HEK293 (cell line): Measurements from ENCODE around the gene SRSF4.

Experiments used
- CTCF ChIA-PET: fragments of 350-600 bp; formaldehyde crosslinking; extraction: SDS; loops from one replicate; lab custom pipeline; 2021; ENCODE audit warnings: antibody characterized with exemption; lab: Yijun Ruan, JAX
- POLR2A ChIA-PET: fragments of 300-600 bp; formaldehyde crosslinking; extraction: SDS; loops from one replicate; lab custom pipeline; 2020; ENCODE audit warnings: antibody characterized with exemption, inconsistent platforms; lab: Yijun Ruan, JAX
- H3K27ac ChIP-seq: fragments of 200-500 bp; sonication (Bioruptor generic); 2 replicates; pipeline ENCODE4 v1.5.1; 2014; ENCODE audit warnings: low read depth, low read length, control low read depth, inconsistent platforms; ENCODE audit errors: extremely low read depth
- H3K36me3 ChIP-seq, 2 experiments: fragments of 200-500 bp in 1 of 2; sonication (Bioruptor generic) in 1 of 2; 1 replicate in 1 of 2; 2 replicates in 1 of 2; pipeline ENCODE4 v1.5.1; 2014 to 2017; ENCODE audit warnings: inconsistent platforms in 2 of 2, low read length in 2 of 2; ENCODE audit not compliant: control insufficient read depth in 2 of 2, insufficient read depth in 1 of 2
- H3K4me1 ChIP-seq: fragments of 200-500 bp; sonication (Bioruptor generic); 2 replicates; pipeline ENCODE4 v1.5.1; 2014; ENCODE audit warnings: mild to moderate bottlenecking, low read length, inconsistent platforms; ENCODE audit not compliant: control insufficient read depth, insufficient read depth
- H3K4me3 ChIP-seq: 2 replicates; pipeline ENCODE4 v1.5.1; 2011; ENCODE audit warnings: low read depth, mild to moderate bottlenecking, control low read depth, low read length, moderate library complexity
- H3K9me3 ChIP-seq: fragments of 200-500 bp; sonication (Bioruptor generic); 2 replicates; pipeline ENCODE4 v1.5.1; 2014; ENCODE audit warnings: low read depth, low read length, inconsistent platforms; ENCODE audit not compliant: control insufficient read depth, insufficient read depth
- HOXD13 ChIP-seq: sonication (generic); formaldehyde crosslinking; IDR thresholded peaks from 2 replicates; pipeline ENCODE4 v1.8.0; 2022; ENCODE audit warnings: missing genetic modification reagents, borderline replicate concordance
- OSR2 ChIP-seq: fragments of 450-650 bp; formaldehyde crosslinking; IDR thresholded peaks from 2 replicates; pipeline ENCODE4 v1.5.1; 2016; ENCODE audit warnings: missing biosample characterization, missing genetic modification characterization
- SETDB1 ChIP-seq: IDR thresholded peaks from one replicate; pipeline ENCODE4 v1.6.1; 2017; ENCODE audit warnings: mild to moderate bottlenecking, low read length, moderate library complexity, mixed read lengths; ENCODE audit not compliant: insufficient read length
- SP7 ChIP-seq: fragments of 450-650 bp; formaldehyde crosslinking; IDR thresholded peaks from 2 replicates; pipeline ENCODE4 v1.5.1; 2016; ENCODE audit warnings: missing biosample characterization, missing genetic modification characterization
- TCF7L2 ChIP-seq: IDR thresholded peaks from 2 replicates; pipeline ENCODE4 v1.6.1; 2011; ENCODE audit warnings: low read depth, mild to moderate bottlenecking, inconsistent platforms, low read length, moderate library complexity, borderline replicate concordance
- ZFHX2 ChIP-seq: fragments of 450-650 bp; formaldehyde crosslinking; conservative IDR thresholded peaks from 2 replicates; pipeline ENCODE4 v1.5.1; 2016; ENCODE audit warnings: missing biosample characterization, missing genetic modification characterization
- ZIC2 ChIP-seq: fragments of 450-650 bp; formaldehyde crosslinking; IDR thresholded peaks from 2 replicates; pipeline ENCODE4 v1.5.1; 2016; ENCODE audit warnings: missing biosample characterization, missing genetic modification characterization
- ZNF121 ChIP-seq: fragments of 450-650 bp; formaldehyde crosslinking; IDR thresholded peaks from 2 replicates; pipeline ENCODE4 v1.5.1; 2016; ENCODE audit warnings: missing biosample characterization, missing genetic modification characterization
- ZNF391 ChIP-seq: fragments of 450-650 bp; formaldehyde crosslinking; IDR thresholded peaks from 2 replicates; pipeline ENCODE4 v1.5.1; 2016; ENCODE audit warnings: low read depth, missing biosample characterization, missing genetic modification characterization, borderline replicate concordance
- ZNF561 ChIP-seq: fragments of 450-650 bp; IDR thresholded peaks from 2 replicates; pipeline ENCODE4 v1.5.1; 2018; ENCODE audit warnings: missing biosample characterization, missing genetic modification characterization, borderline replicate concordance
- ZNF610 ChIP-seq: fragments of 450-650 bp; formaldehyde crosslinking; IDR thresholded peaks from 2 replicates; pipeline ENCODE4 v1.5.1; 2016; ENCODE audit warnings: missing biosample characterization, missing genetic modification characterization, borderline replicate concordance
- ZNF629 ChIP-seq: fragments of 450-650 bp; formaldehyde crosslinking; IDR thresholded peaks from 2 replicates; pipeline ENCODE4 v1.5.1; 2017; ENCODE audit warnings: missing biosample characterization, missing genetic modification characterization
- ZNF664 ChIP-seq: fragments of 450-650 bp; formaldehyde crosslinking; IDR thresholded peaks from 2 replicates; pipeline ENCODE4 v1.5.1; 2016; ENCODE audit warnings: missing biosample characterization, missing genetic modification characterization
- ZSCAN30 ChIP-seq: fragments of 450-650 bp; IDR thresholded peaks from 2 replicates; pipeline ENCODE4 v1.5.1; 2018; ENCODE audit warnings: missing biosample characterization, mild to moderate bottlenecking, missing genetic modification characterization, moderate library complexity
- TF ChIP-seq, protein P1 (sequence below): fragments of 450-650 bp; formaldehyde crosslinking; IDR thresholded peaks from 2 replicates; pipeline ENCODE4 v1.5.1; 2017; ENCODE audit warnings: missing biosample characterization, missing genetic modification characterization
- TF ChIP-seq, protein P2 (sequence below): fragments of 450-650 bp; formaldehyde crosslinking; IDR thresholded peaks from 2 replicates; pipeline ENCODE4 v1.5.1; 2016; ENCODE audit warnings: missing biosample characterization, missing genetic modification characterization
- TF ChIP-seq, protein P3 (sequence below): fragments of 450-650 bp; formaldehyde crosslinking; IDR thresholded peaks from 2 replicates; pipeline ENCODE4 v1.5.1; 2016; ENCODE audit warnings: missing biosample characterization, missing genetic modification characterization
- TF ChIP-seq, protein P4 (sequence below): fragments of 450-650 bp; formaldehyde crosslinking; IDR thresholded peaks from 2 replicates; pipeline ENCODE4 v1.5.1; 2016; ENCODE audit warnings: missing biosample characterization, missing genetic modification characterization
- TF ChIP-seq, protein P5 (sequence below): fragments of 450-650 bp; formaldehyde crosslinking; IDR thresholded peaks from 2 replicates; pipeline ENCODE4 v1.5.1; 2016; ENCODE audit warnings: missing biosample characterization, missing genetic modification characterization

Gene SRSF4

DNA sequence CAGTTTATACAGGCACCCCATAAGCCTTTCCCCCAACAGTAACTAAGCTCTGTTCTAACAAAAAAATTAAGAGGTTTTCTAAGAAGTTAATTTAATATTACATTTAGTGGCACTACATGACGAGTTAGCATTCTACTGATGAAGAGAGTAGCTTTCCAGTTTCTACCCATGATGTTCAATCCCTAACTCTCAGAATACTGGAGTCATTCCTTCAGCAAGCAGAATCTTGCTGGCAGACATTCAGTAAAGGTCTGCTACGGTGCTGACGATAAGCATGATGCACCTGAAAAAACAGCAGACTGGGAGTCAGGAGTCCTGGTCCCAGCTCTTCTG, 24.5 kb downstream of the SRSF4 start:
- TF ChIP-seq SP7 (peak; percentile 3; the same call in 1 of the 2 replicates), SETDB1 (peak; percentile 77), TCF7L2 (0 out of 2 replicates have a peak, but pooled peaks have one; percentile 4)
- TF ChIP-seq, protein P1, sequence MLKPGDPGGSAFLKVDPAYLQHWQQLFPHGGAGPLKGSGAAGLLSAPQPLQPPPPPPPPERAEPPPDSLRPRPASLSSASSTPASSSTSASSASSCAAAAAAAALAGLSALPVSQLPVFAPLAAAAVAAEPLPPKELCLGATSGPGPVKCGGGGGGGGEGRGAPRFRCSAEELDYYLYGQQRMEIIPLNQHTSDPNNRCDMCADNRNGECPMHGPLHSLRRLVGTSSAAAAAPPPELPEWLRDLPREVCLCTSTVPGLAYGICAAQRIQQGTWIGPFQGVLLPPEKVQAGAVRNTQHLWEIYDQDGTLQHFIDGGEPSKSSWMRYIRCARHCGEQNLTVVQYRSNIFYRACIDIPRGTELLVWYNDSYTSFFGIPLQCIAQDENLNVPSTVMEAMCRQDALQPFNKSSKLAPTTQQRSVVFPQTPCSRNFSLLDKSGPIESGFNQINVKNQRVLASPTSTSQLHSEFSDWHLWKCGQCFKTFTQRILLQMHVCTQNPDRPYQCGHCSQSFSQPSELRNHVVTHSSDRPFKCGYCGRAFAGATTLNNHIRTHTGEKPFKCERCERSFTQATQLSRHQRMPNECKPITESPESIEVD, result peak; percentile 42; the same call in 1 of the 2 replicates
- TF ChIP-seq, protein P2, sequence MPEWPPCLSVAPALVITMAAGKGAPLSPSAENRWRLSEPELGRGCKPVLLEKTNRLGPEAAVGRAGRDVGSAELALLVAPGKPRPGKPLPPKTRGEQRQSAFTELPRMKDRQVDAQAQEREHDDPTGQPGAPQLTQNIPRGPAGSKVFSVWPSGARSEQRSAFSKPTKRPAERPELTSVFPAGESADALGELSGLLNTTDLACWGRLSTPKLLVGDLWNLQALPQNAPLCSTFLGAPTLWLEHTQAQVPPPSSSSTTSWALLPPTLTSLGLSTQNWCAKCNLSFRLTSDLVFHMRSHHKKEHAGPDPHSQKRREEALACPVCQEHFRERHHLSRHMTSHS (tag by site-specific recombination), result no peak
- TF ChIP-seq, all 188 proteins: peak for 4
- H3K4me3 ChIP-seq, result no peak overlapping the region
- peak overlapping the region; percentile 65; the same call in 1 of the 2 replicates for H3K27ac ChIP-seq
- POLR2A ChIA-PET, result no interaction called here
- CTCF ChIA-PET, result interaction anchor here (0.5 to 1.7 kb wide), 3 partner anchors 275 to 310 kb away, joined by 3 to 7 read pairs (median 6); no protein-coding TSS in a partner anchor
- H3K9me3 ChIP-seq, result no peaks in the 10 kb centered on the region
- H3K36me3 ChIP-seq, result peaks cover 44 to 84% of the 10 kb centered on the region in 2 experiments; a peak in 2 of 3 replicates
- peaks cover 7% of the 10 kb centered on the region; the same call in 1 of the 2 replicates for H3K4me1 ChIP-seq

DNA sequence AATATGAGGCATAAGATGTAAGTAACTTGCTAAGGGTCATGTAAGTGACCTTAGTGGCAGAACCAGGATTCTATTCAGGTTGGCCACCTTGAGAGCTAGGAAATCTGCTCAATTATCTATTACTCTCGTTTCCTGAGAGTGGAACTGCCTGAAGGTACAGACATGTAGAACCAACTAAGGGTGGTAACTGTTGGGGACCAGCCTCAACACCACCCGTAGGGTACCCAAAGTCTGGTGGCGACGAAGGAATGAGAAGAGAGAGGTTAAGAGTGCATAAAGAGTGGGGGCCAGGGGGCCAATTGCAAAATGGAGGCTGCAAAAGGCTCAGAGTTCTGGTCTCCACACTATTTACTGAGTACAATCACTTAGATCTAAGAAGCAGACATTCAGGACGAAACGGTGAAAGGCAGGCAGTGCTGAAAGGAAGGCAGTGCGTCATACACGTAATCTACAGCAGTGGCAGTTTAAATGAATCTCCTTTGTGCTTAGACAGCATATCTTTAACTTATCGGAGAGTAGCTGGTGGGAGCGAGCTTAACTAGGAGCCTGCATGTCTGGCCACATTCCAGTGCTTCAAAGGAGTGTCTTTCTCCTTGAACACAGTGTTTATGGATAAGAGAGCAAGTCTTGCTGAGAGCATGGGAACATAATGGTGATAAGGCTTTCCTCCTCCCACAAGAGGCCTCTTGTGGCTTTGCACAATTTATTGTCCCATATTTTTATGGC, 25.0 kb downstream of the SRSF4 start:
- Histone ChIP-seq H3K4me3 (no peak overlapping the region), H3K36me3 (peaks cover 49 to 85% of the 10 kb centered on the region in 2 experiments), H3K9me3 (no peaks in the 10 kb centered on the region), H3K27ac (peak overlapping the region; percentile 65), H3K4me1 (peaks cover 5% of the 10 kb centered on the region; the same call in 1 of the 2 replicates)
- POLR2A ChIA-PET, result interaction anchor here (1.1 kb wide), 1 partner anchor 25 kb away, joined by 6 read pairs; the partner anchor contains the start of gene SRSF4
- CTCF ChIA-PET, result interaction anchor here (0.6 to 1.7 kb wide), 3 partner anchors 275 to 1013 kb away, joined by 3 to 6 read pairs (median 4); no protein-coding TSS in a partner anchor
- TF ChIP-seq, protein P3, sequence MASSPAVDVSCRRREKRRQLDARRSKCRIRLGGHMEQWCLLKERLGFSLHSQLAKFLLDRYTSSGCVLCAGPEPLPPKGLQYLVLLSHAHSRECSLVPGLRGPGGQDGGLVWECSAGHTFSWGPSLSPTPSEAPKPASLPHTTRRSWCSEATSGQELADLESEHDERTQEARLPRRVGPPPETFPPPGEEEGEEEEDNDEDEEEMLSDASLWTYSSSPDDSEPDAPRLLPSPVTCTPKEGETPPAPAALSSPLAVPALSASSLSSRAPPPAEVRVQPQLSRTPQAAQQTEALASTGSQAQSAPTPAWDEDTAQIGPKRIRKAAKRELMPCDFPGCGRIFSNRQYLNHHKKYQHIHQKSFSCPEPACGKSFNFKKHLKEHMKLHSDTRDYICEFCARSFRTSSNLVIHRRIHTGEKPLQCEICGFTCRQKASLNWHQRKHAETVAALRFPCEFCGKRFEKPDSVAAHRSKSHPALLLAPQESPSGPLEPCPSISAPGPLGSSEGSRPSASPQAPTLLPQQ (tag by site-specific recombination), result 0 out of 2 replicates have a peak, but pooled peaks have one; percentile 20
- TF ChIP-seq ZNF610 (tag by site-specific recombination) (peak; percentile 77; the same call in 1 of the 2 replicates), OSR2 (tag by site-specific recombination) (peak; percentile 96), TCF7L2 (peak; percentile 99), ZSCAN30 (tag by site-specific recombination) (peak; percentile 70), ZNF561 (tag by site-specific recombination) (peak; percentile 38; the same call in 1 of the 2 replicates), SP7 (peak; percentile 62), ZNF391 (tag by site-specific recombination) (no peak), ZIC2 (tag by site-specific recombination) (peak; percentile 46), HOXD13 (no peak), ZNF629 (tag by site-specific recombination) (peak; percentile 38; the same call in 1 of the 2 replicates), SETDB1 (peak; percentile 87), ZNF664 (tag by site-specific recombination) (peak; percentile 64), ZFHX2 (tag by site-specific recombination) (peak; percentile 32), ZNF121 (tag by site-specific recombination) (peak; percentile 50; the same call in 1 of the 2 replicates)
- TF ChIP-seq, protein P4, sequence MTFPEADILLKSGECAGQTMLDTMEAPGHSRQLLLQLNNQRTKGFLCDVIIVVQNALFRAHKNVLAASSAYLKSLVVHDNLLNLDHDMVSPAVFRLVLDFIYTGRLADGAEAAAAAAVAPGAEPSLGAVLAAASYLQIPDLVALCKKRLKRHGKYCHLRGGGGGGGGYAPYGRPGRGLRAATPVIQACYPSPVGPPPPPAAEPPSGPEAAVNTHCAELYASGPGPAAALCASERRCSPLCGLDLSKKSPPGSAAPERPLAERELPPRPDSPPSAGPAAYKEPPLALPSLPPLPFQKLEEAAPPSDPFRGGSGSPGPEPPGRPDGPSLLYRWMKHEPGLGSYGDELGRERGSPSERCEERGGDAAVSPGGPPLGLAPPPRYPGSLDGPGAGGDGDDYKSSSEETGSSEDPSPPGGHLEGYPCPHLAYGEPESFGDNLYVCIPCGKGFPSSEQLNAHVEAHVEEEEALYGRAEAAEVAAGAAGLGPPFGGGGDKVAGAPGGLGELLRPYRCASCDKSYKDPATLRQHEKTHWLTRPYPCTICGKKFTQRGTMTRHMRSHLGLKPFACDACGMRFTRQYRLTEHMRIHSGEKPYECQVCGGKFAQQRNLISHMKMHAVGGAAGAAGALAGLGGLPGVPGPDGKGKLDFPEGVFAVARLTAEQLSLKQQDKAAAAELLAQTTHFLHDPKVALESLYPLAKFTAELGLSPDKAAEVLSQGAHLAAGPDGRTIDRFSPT, result peak; percentile 72
- TF ChIP-seq, protein P5, sequence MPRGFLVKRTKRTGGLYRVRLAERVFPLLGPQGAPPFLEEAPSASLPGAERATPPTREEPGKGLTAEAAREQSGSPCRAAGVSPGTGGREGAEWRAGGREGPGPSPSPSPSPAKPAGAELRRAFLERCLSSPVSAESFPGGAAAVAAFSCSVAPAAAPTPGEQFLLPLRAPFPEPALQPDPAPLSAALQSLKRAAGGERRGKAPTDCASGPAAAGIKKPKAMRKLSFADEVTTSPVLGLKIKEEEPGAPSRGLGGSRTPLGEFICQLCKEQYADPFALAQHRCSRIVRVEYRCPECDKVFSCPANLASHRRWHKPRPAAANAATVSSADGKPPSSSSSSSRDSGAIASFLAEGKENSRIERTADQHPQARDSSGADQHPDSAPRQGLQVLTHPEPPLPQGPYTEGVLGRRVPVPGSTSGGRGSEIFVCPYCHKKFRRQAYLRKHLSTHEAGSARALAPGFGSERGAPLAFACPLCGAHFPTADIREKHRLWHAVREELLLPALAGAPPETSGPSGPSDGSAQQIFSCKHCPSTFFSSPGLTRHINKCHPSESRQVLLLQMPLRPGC (tag by site-specific recombination), result 0 out of 2 replicates have a peak, but pooled peaks have one; percentile 30
